Right cardiac atrium (tissue), 5 donors: ENCODE results near the gene FNDC3B. TPM values are rescaled to one million over a fixed set of nuclear protein-coding genes. Genes with fewer than 3 reads are reported as not detected.

ENCODE experiments used
- ATAC-seq, 2 donors: fragments of 200-7000 bp; cut with Tn5 transposase; one replicate each; pipeline versions ENCODE4 v1.8.0 to v1.9.1; 2020; ENCODE audit warnings: moderate library complexity in 2 of 2, mild to moderate bottlenecking in 1 of 2
- DNase-seq, 3 donors: peaks; one replicate each; pipeline ENCODE4 v3.0.0-alpha.2; 2020
- H3K27ac ChIP-seq: one replicate; pipeline ENCODE4 v1.5.1; 2013; ENCODE audit warnings: mild to moderate bottlenecking, low read length, control low read depth, moderate library complexity
- H3K27me3 ChIP-seq: one replicate; pipeline ENCODE4 v1.6.1; 2013; ENCODE audit not compliant: control insufficient read depth, insufficient read depth
- H3K4me1 ChIP-seq: one replicate; pipeline ENCODE4 v1.6.1; 2013; ENCODE audit warnings: low read length; ENCODE audit not compliant: control insufficient read depth, insufficient read depth
- H3K4me3 ChIP-seq: one replicate; pipeline ENCODE4 v1.5.1; 2013; ENCODE audit warnings: low read length, control low read depth
- H3K9me3 ChIP-seq: one replicate; pipeline ENCODE4 v1.6.1; 2013; ENCODE audit warnings: low read length; ENCODE audit not compliant: control insufficient read depth
- WGBS: extraction: QIAGEN DNeasy Blood & Tissue Kit; methylation state at CpG from one replicate; pipeline ENCODE4 v1.1.7; 2013; 5-methylcytosine and 5-hydroxymethylcytosine counted together
- intact Hi-C, 4 donors: fragments of 100-400 bp; cut with DNase I; formaldehyde crosslinking; loops; one replicate each; pipeline versions ENCODE4 v1.11.0 to v1.14.0; 2022 to 2023
- polyA plus RNA-seq: library from polyadenylated mRNA; stranded (reverse); fragments of 200-250 nt; gene quantifications from one replicate; pipeline ENCODE4 v1.2.3, GENCODE V29; 2013
- total RNA-seq, 4 donors: library from RNA; stranded (reverse); fragmentation: NEBNext Ultra II Directional; extraction: Animal tissue kit (Norgen Biotek cat#: 25700); gene quantifications; one replicate each; pipeline ENCODE4 v1.2.1, GENCODE V29; 2021
- donor health status: healthy with polysubstance abuse.
- donor health status: DM: no; HTN: yes; CAD: no.
- donor health status: DM: no; HTN: no; CAD: no.
- donor health status: DM: no; HTN: yes; CAD: no; lungs with severe emphysema.
- donor health status: DM: yes; HTN: yes; CAD: no.

The FNDC3B gene
- total and polyA plus RNA-seq, 5 donors, result 15.8 to 117 (median 83.0) TPM

- Histone ChIP-seq H3K4me3 (no peak overlapping the region), H3K27me3 (no peaks in the 10 kb centered on the region), H3K4me1 (peaks cover 7% of the 10 kb centered on the region), H3K27ac (no peak overlapping the region), H3K9me3 (no peaks in the 10 kb centered on the region)
- DNase-seq (no peak), ATAC-seq (peak in 1 of 2 donors; percentile 9)
- WGBS, result 84% methylated on average over 4 of the region's 4 CpGs
- intact Hi-C loops, result no loop called here
Observed at GRCh38 chr3:172107403-172107802, 68.0 kb downstream of the FNDC3B start.

- DNase-seq (no peak), ATAC-seq (no peak)
- Histone ChIP-seq H3K4me3 (no peak overlapping the region), H3K27ac (no peak overlapping the region), H3K9me3 (no peaks in the 10 kb centered on the region), H3K4me1 (peaks cover 5% of the 10 kb centered on the region), H3K27me3 (no peaks in the 10 kb centered on the region)
- intact Hi-C loops, result no loop called here
- 96% methylated on average over 3 of the region's 3 CpGs for WGBS
Observed at GRCh38 chr3:172110127-172110779, 70.9 kb downstream of the FNDC3B start.

GRCh38 chr3:172111163-172111562 lies 71.8 kb downstream of the FNDC3B start:
- intact Hi-C loops, result no loop called here
- Histone ChIP-seq H3K4me3 (no peak overlapping the region), H3K4me1 (peaks cover 5% of the 10 kb centered on the region), H3K9me3 (no peaks in the 10 kb centered on the region), H3K27ac (no peak overlapping the region), H3K27me3 (no peaks in the 10 kb centered on the region)
- ATAC-seq (no peak), DNase-seq (no peak)
- 92% methylated on average over 1 of the region's 1 CpG for WGBS

- Histone ChIP-seq H3K27me3 (no peaks in the 10 kb centered on the region), H3K4me3 (no peak overlapping the region), H3K27ac (no peak overlapping the region), H3K9me3 (no peaks in the 10 kb centered on the region), H3K4me1 (peaks cover 5% of the 10 kb centered on the region)
- DNase-seq (no peak), ATAC-seq (no peak)
- 95% methylated on average over 9 of the region's 9 CpGs for WGBS
- intact Hi-C loops, result no loop called here
Observed at GRCh38 chr3:172112078-172112733, 72.8 kb downstream of the FNDC3B start.

- intact Hi-C loops, result no loop called here
- 76% methylated on average over 5 of the region's 5 CpGs for WGBS
- no peak for ATAC-seq
Observed at GRCh38 chr3:172112734-172113120, 73.3 kb downstream of the FNDC3B start.

GRCh38 chr3:172113710-172114109 lies 74.3 kb downstream of the FNDC3B start:
- Histone ChIP-seq H3K27ac (no peak overlapping the region), H3K9me3 (no peaks in the 10 kb centered on the region), H3K27me3 (no peaks in the 10 kb centered on the region), H3K4me3 (no peak overlapping the region), H3K4me1 (no peaks in the 10 kb centered on the region)
- ATAC-seq (no peak), DNase-seq (no peak)
- 93% methylated on average over 5 of the region's 5 CpGs for WGBS
- intact Hi-C loops, result no loop called here

More at GRCh38 chr3:172112734-172113120, 73.3 kb downstream of the FNDC3B start:
- Histone ChIP-seq H3K4me3 (no peak overlapping the region), H3K4me1 (peaks cover 3% of the 10 kb centered on the region), H3K27me3 (no peaks in the 10 kb centered on the region), H3K27ac (no peak overlapping the region), H3K9me3 (no peaks in the 10 kb centered on the region)
- DNase-seq, result no peak

- 98% methylated on average over 1 of the region's 1 CpG for WGBS
Observed at GRCh38 chr3:172115059-172115458, 75.7 kb downstream of the FNDC3B start.

GRCh38 chr3:172115787-172116186 lies 76.4 kb downstream of the FNDC3B start:
- no peak overlapping the region for H3K27ac ChIP-seq
- H3K4me3 ChIP-seq, result no peak overlapping the region
- DNase-seq (no peak), ATAC-seq (no peak)
- intact Hi-C loops, result no loop called here
- H3K27me3 ChIP-seq, result no peaks in the 10 kb centered on the region
- WGBS, result 67% methylated on average over 4 of the region's 4 CpGs
- H3K4me1 ChIP-seq, result no peaks in the 10 kb centered on the region
- no peaks in the 10 kb centered on the region for H3K9me3 ChIP-seq

More at GRCh38 chr3:172115059-172115458, 75.7 kb downstream of the FNDC3B start:
- Histone ChIP-seq H3K4me3 (no peak overlapping the region), H3K9me3 (no peaks in the 10 kb centered on the region), H3K27me3 (no peaks in the 10 kb centered on the region), H3K4me1 (no peaks in the 10 kb centered on the region), H3K27ac (no peak overlapping the region)
- intact Hi-C loops, result no loop called here
- no peak for ATAC-seq
- DNase-seq, result no peak

- no peak overlapping the region for H3K4me3 ChIP-seq
- DNase-seq (no peak), ATAC-seq (no peak)
- H3K27me3 ChIP-seq, result no peaks in the 10 kb centered on the region
- H3K4me1 ChIP-seq, result no peaks in the 10 kb centered on the region
- no peaks in the 10 kb centered on the region for H3K9me3 ChIP-seq
- WGBS, result 62% methylated on average over 4 of the region's 4 CpGs
- no peak overlapping the region for H3K27ac ChIP-seq
- intact Hi-C loops, result no loop called here
Observed at GRCh38 chr3:172118019-172118418, 78.6 kb downstream of the FNDC3B start.

GRCh38 chr3:172119266-172119969 lies 80.0 kb downstream of the FNDC3B start:
- Histone ChIP-seq H3K4me1 (no peaks in the 10 kb centered on the region), H3K4me3 (no peak overlapping the region), H3K27me3 (no peaks in the 10 kb centered on the region), H3K9me3 (no peaks in the 10 kb centered on the region), H3K27ac (no peak overlapping the region)
- DNase-seq (no peak), ATAC-seq (no peak)
- intact Hi-C loops, result no loop called here
- WGBS, result 74% methylated on average over 7 of the region's 7 CpGs

GRCh38 chr3:172120912-172121311 lies 81.5 kb downstream of the FNDC3B start:
- H3K4me3 ChIP-seq, result no peak overlapping the region
- no peak overlapping the region for H3K27ac ChIP-seq
- H3K27me3 ChIP-seq, result no peaks in the 10 kb centered on the region
- no peak for ATAC-seq
- intact Hi-C loops, result no loop called here
- H3K4me1 ChIP-seq, result peaks cover 2% of the 10 kb centered on the region
- DNase-seq, result no peak
- whole genome bisulfite sequencing, result 79% methylated on average over 6 of the region's 6 CpGs
- no peaks in the 10 kb centered on the region for H3K9me3 ChIP-seq
